ENCODE measurements around the gene GORAB. TPM values are rescaled to one million over a fixed set of nuclear protein-coding genes. Genes with fewer than 3 reads are reported as not detected.

GORAB gene
- polyA plus RNA-seq, 1 donor (not counting 4 experiments of a cell fraction or from before 2014, with no cell fraction given): 12.0 TPM

- H3K4me3 ChIP-seq (ENCODE audit: control insufficient read depth in 2 of 3, extremely low read depth in 1 of 3, insufficient read depth in 2 of 3, low read depth in 1 of 3, low read length in 3 of 3): no peak overlapping the region
- H3K4me2 ChIP-seq (ENCODE audit: control insufficient read depth, extremely low read depth, insufficient read depth, low read depth, low read length): no peak overlapping the region
- FAIRE-seq (no peak), DNase-seq (ENCODE audit: low read depth, low spot score) (no peak)
- H4K20me1 ChIP-seq (ENCODE audit: control insufficient read depth, extremely low read depth, insufficient read depth, low read length): no peaks in the 10 kb centered on the region
- no peaks in the 10 kb centered on the region for H3K79me2 ChIP-seq (ENCODE audit: control insufficient read depth, insufficient read depth, low read length)
- no peak overlapping the region for H3K9ac ChIP-seq (ENCODE audit: control insufficient read depth, extremely low read depth, insufficient read depth, low read length)
- no peaks in the 10 kb centered on the region for H3K9me3 ChIP-seq (ENCODE audit: control insufficient read depth, low read depth, low read length)
- no peak overlapping the region for H3K27ac ChIP-seq (ENCODE audit: control insufficient read depth, insufficient read depth, low read length)
- H2AFZ ChIP-seq (ENCODE audit: control insufficient read depth, low read length): no peak overlapping the region
- no peaks in the 10 kb centered on the region for H3K27me3 ChIP-seq (ENCODE audit: control insufficient read depth, extremely low read depth, insufficient read depth, low read length)
- TF ChIP-seq CTCF (optimal IDR thresholded peaks at IDR 0.05 in 1 of 3, IDR thresholded peaks at IDR 0.05 in 1 of 3, conservative IDR thresholded peaks at IDR 0.05 in 1 of 3; ENCODE audit: extremely low read depth in 1 of 3, insufficient read depth in 2 of 3, low read length in 3 of 3) (no peak), EZH2 (IDR thresholded peaks at IDR 0.05; ENCODE audit: low read length) (no peak)
- H3K4me1 ChIP-seq (ENCODE audit: control insufficient read depth, extremely low read depth, insufficient read depth, low read length): no peaks in the 10 kb centered on the region
- no peaks in the 10 kb centered on the region for H3K9me1 ChIP-seq (ENCODE audit: control insufficient read depth, extremely low read depth, insufficient read depth, low read length)
- dilution Hi-C loops (cut with MboI; ENCODE audit: extremely low pct_ligation_motif_present, low sequenced_read_pairs): no loop called here
- H3K36me3 ChIP-seq (ENCODE audit: control insufficient read depth in 2 of 2, extremely low read depth in 1 of 2, insufficient read depth in 2 of 2, low read length in 2 of 2): no peaks in the 10 kb centered on the region
These were observed 33.1 kb upstream of the GORAB start for GRCh38 chr1:170498876-170499275.

DNA sequence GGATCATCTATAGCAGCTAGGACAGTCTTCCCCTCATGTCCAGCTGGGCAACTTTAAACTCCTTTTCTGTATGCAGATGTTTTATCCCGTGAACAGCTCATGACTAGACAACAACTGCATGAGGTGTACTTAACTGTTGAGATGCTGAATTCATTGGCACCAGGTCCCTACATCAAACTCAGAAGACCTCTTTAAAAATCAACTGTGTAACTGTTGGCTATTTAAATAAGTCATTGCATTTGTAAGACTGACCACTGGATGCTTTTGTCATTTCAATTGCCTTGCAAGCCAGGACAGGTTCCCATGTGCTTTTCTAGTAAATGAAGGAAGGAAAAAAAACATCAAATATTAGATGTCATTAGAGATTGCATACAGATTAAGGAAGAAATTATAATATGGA, 28.3 kb upstream of the GORAB start:
- no peaks in the 10 kb centered on the region for H3K79me2 ChIP-seq (ENCODE audit: control insufficient read depth, insufficient read depth, low read length)
- no peaks in the 10 kb centered on the region for H3K9me1 ChIP-seq (ENCODE audit: control insufficient read depth, extremely low read depth, insufficient read depth, low read length)
- H3K4me3 ChIP-seq (ENCODE audit: control insufficient read depth in 2 of 3, extremely low read depth in 1 of 3, insufficient read depth in 2 of 3, low read depth in 1 of 3, low read length in 3 of 3): no peak overlapping the region
- no peaks in the 10 kb centered on the region for H4K20me1 ChIP-seq (ENCODE audit: control insufficient read depth, extremely low read depth, insufficient read depth, low read length)
- no peak for FAIRE-seq
- no peaks in the 10 kb centered on the region for H3K36me3 ChIP-seq (ENCODE audit: control insufficient read depth in 2 of 2, extremely low read depth in 1 of 2, insufficient read depth in 2 of 2, low read length in 2 of 2)
- dilution Hi-C loops (cut with MboI; ENCODE audit: extremely low pct_ligation_motif_present, low sequenced_read_pairs): no loop called here
- H3K4me2 ChIP-seq (ENCODE audit: control insufficient read depth, extremely low read depth, insufficient read depth, low read depth, low read length): no peak overlapping the region
- DNase-seq (ENCODE audit: low read depth, low spot score): no peak
- no peaks in the 10 kb centered on the region for H3K9me3 ChIP-seq (ENCODE audit: control insufficient read depth, low read depth, low read length)
- H2AFZ ChIP-seq (ENCODE audit: control insufficient read depth, low read length): no peak overlapping the region
- TF ChIP-seq EZH2 (IDR thresholded peaks at IDR 0.05; ENCODE audit: low read length): no peak
- no peak for TF ChIP-seq CTCF (optimal IDR thresholded peaks at IDR 0.05 in 1 of 3, IDR thresholded peaks at IDR 0.05 in 1 of 3, conservative IDR thresholded peaks at IDR 0.05 in 1 of 3; ENCODE audit: extremely low read depth in 1 of 3, insufficient read depth in 2 of 3, low read length in 3 of 3)
- H3K27me3 ChIP-seq (ENCODE audit: control insufficient read depth, extremely low read depth, insufficient read depth, low read length): no peaks in the 10 kb centered on the region
- no peak overlapping the region for H3K9ac ChIP-seq (ENCODE audit: control insufficient read depth, extremely low read depth, insufficient read depth, low read length)
- H3K4me1 ChIP-seq (ENCODE audit: control insufficient read depth, extremely low read depth, insufficient read depth, low read length): no peaks in the 10 kb centered on the region
- H3K27ac ChIP-seq (ENCODE audit: control insufficient read depth, insufficient read depth, low read length): no peak overlapping the region

All from keratinocyte (primary cell).